ENCODE data around the gene PHYHD1.

GRCh38 chr9:128906741-128907140 is 14.0 kb upstream of the PHYHD1 start:
- TF ChIP-seq CTCF (IDR thresholded peaks at IDR 0.05) (no peak), POLR2A (IDR thresholded peaks at IDR 0.05) (no peak)
